Nephron (organoid): ENCODE results near the gene AP1G1.
"Not testable (repeated sequence)": the region's sequence is repeated elsewhere in the genome, so short reads cannot be mapped to it uniquely, and the experiment has no call there.

ENCODE experiments used
- H3K27ac Mint-ChIP-seq, 3 experiments: 2 replicates each; pipeline ENCODE4 v1.8.0; 2020; ENCODE audit warnings: mixed read lengths in 3 of 3, mild to moderate bottlenecking in 2 of 3, moderate library complexity in 1 of 3
- H3K27me3 Mint-ChIP-seq: 2 replicates; pipeline ENCODE4 v1.8.0; 2021; ENCODE audit warnings: low read depth, mild to moderate bottlenecking, moderate library complexity, mixed read lengths
- H3K36me3 Mint-ChIP-seq: 2 replicates; pipeline ENCODE4 v1.8.0; 2020; ENCODE audit warnings: low read depth, mixed read lengths
- H3K4me1 Mint-ChIP-seq: 2 replicates; pipeline ENCODE4 v1.8.0; 2020; ENCODE audit warnings: mixed read lengths
- H3K4me3 Mint-ChIP-seq, 3 experiments: 2 replicates each; pipeline ENCODE4 v1.8.0; 2020; ENCODE audit warnings: mild to moderate bottlenecking in 3 of 3, mixed read lengths in 3 of 3, moderate library complexity in 2 of 3
- H3K9me3 Mint-ChIP-seq: 2 replicates; pipeline ENCODE4 v1.8.0; 2020; ENCODE audit warnings: mixed read lengths
- CTCF ChIP-seq, 3 experiments: fragments of 200-600 bp; sonication (generic); IDR thresholded peaks; one replicate each; pipeline ENCODE4 v1.5.0; 2021; ENCODE audit warnings: antibody characterized with exemption in 3 of 3; ENCODE audit not compliant: unreplicated experiment in 3 of 3

The AP1G1 gene

GRCh38 chr16:71843572-71843971 is 34.9 kb upstream of the AP1G1 start:
- Mint-ChIP-seq H3K4me1 (peaks cover 15% of the 10 kb centered on the region), H3K4me3 (peak overlapping the region; percentile 58 to 74 (median 66)), H3K9me3 (no peaks in the 10 kb centered on the region), H3K27me3 (no peaks in the 10 kb centered on the region), H3K27ac (peak overlapping the region; percentile 34 to 74 (median 44)), H3K36me3 (peaks cover 7% of the 10 kb centered on the region)
- TF ChIP-seq CTCF (IDR thresholded peaks at IDR 0.05; ENCODE audit: unreplicated experiment in 3 of 3), result no peak

DNA sequence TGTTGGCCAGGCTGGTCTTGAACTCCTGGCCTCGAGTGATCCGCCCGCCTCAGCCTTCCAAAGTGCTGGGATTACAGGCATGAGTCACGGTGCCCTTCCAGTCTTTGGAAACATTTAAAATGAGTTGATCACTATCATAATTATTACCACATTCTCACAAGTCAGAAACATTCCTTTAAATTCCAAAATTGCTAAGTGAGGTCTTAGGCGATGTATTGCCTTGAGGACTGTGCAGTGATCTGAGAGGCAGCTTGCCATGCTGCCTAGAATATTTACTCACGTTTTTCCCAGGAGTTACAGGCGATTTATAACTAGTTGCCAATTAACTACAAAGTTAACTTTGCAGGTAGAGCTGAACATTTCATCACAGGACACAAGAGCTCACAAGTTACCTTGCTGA is 31.4 kb upstream of the AP1G1 start:
- no peaks in the 10 kb centered on the region for H3K4me1 Mint-ChIP-seq
- H3K27ac Mint-ChIP-seq, result peak overlapping the region; percentile 42 to 86 (median 76)
- no peak for TF ChIP-seq CTCF (IDR thresholded peaks at IDR 0.05; ENCODE audit: unreplicated experiment in 3 of 3)
- no peaks in the 10 kb centered on the region for H3K36me3 Mint-ChIP-seq
- H3K27me3 Mint-ChIP-seq, result no peaks in the 10 kb centered on the region
- H3K9me3 Mint-ChIP-seq, result no peaks in the 10 kb centered on the region
- H3K4me3 Mint-ChIP-seq, result no peak overlapping the region

GRCh38 chr16:71837150-71837549 is 28.5 kb upstream of the AP1G1 start:
- TF ChIP-seq CTCF (IDR thresholded peaks at IDR 0.05; ENCODE audit: unreplicated experiment in 3 of 3), result no peak
- Mint-ChIP-seq H3K27ac (peak overlapping the region in 1 of 3 experiments; percentile 58), H3K4me3 (no peak overlapping the region), H3K4me1 (peaks cover 5% of the 10 kb centered on the region), H3K27me3 (no peaks in the 10 kb centered on the region), H3K36me3 (no peaks in the 10 kb centered on the region), H3K9me3 (no peaks in the 10 kb centered on the region)

DNA sequence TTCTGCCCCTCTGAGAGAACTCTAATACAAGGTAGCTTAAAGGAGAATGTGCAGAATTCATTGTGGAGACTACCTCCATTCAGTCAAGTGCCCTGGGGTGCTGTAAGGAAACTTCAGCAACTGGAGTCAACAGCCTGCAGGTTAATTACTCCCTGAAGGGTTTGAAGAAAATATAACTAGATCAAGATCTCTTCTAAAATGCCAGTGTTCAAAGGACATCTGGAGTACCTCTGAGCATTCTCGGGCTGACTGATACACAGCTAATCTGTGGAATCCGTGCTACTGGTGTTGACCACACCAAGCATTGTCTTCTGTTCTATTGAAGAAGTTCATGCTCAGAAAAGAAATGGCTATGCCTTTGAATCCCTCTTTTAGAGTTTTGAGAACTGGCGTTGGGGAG is 25.7 kb upstream of the AP1G1 start:
- Mint-ChIP-seq H3K36me3 (no peaks in the 10 kb centered on the region), H3K4me3 (no peak overlapping the region), H3K27me3 (no peaks in the 10 kb centered on the region), H3K9me3 (no peaks in the 10 kb centered on the region), H3K4me1 (peaks cover 5% of the 10 kb centered on the region), H3K27ac (peak overlapping the region; percentile 82 to 89 (median 86))
- no peak for TF ChIP-seq CTCF (IDR thresholded peaks at IDR 0.05; ENCODE audit: unreplicated experiment in 3 of 3)

- H3K4me3 Mint-ChIP-seq, H3K9me3 Mint-ChIP-seq, H3K4me1 Mint-ChIP-seq, H3K27ac Mint-ChIP-seq, H3K36me3 Mint-ChIP-seq, H3K27me3 Mint-ChIP-seq: not testable (repeated sequence)
These were observed 23.5 kb upstream of the AP1G1 start for GRCh38 chr16:71832112-71832511.

- H3K4me3 Mint-ChIP-seq, H3K27me3 Mint-ChIP-seq, H3K4me1 Mint-ChIP-seq, H3K9me3 Mint-ChIP-seq, H3K36me3 Mint-ChIP-seq, H3K27ac Mint-ChIP-seq: not testable (repeated sequence)
These were observed 23.1 kb upstream of the AP1G1 start for GRCh38 chr16:71831698-71832097.

GRCh38 chr16:71830359-71830758 is 21.7 kb upstream of the AP1G1 start:
- Mint-ChIP-seq H3K4me3 (no peak overlapping the region), H3K4me1 (peaks cover 5% of the 10 kb centered on the region), H3K9me3 (no peaks in the 10 kb centered on the region), H3K36me3 (no peaks in the 10 kb centered on the region), H3K27ac (no peak overlapping the region), H3K27me3 (no peaks in the 10 kb centered on the region)
- TF ChIP-seq CTCF (IDR thresholded peaks at IDR 0.05; ENCODE audit: unreplicated experiment in 3 of 3), result no peak
